A673 (cell line): ENCODE measurements around the gene NEIL3. TPM values are rescaled to one million over a fixed set of nuclear protein-coding genes. Genes with fewer than 3 reads are reported as not detected.

ENCODE experiments used
- BruUV-seq: library from RNA; stranded (reverse); fragments of 400-500 nt; replicated peaks from 2 replicates; lab custom pipeline; 2021; lab: Mats Ljungman, UMichigan
- CTCF ChIA-PET: fragments of 300-600 bp; sonication (Branson Sonifier 250); formaldehyde crosslinking; loops from one replicate; lab custom pipeline; 2022; ENCODE audit warnings: antibody characterized with exemption; lab: Charles Lee
- POLR2A ChIA-PET: fragments of 300-600 bp; sonication (Branson Sonifier 250); formaldehyde crosslinking; loops from one replicate; lab custom pipeline; 2022; ENCODE audit warnings: antibody characterized with exemption; ENCODE audit not compliant: low non-redundant PET; lab: Charles Lee
- DNase-seq: peaks from one replicate; pipeline ENCODE4 v3.0.0-alpha.2; 2015; ENCODE audit warnings: low spot score
- H3K27ac ChIP-seq: fragments of 200-600 bp; sonication (generic); 2 replicates; pipeline ENCODE4 v1.5.1; 2016; ENCODE audit warnings: mixed run types, low read depth, mild to moderate bottlenecking, mixed read lengths, antibody characterized with exemption, low read length; ENCODE audit not compliant: poor library complexity, severe bottlenecking
- H3K27me3 ChIP-seq: fragments of 200-600 bp; sonication (generic); replicated peaks from 2 replicates; pipeline ENCODE4 v1.6.1; 2017; ENCODE audit warnings: mixed run types, low read depth, mild to moderate bottlenecking, mixed read lengths, antibody characterized with exemption, low read length; ENCODE audit not compliant: insufficient read depth, poor library complexity
- H3K36me3 ChIP-seq: fragments of 200-600 bp; sonication (generic); 2 replicates; pipeline ENCODE4 v1.6.1; 2016; ENCODE audit warnings: mixed run types, mild to moderate bottlenecking, mixed read lengths, antibody characterized with exemption, low read length; ENCODE audit not compliant: insufficient read depth, poor library complexity, severe bottlenecking
- H3K4me1 ChIP-seq: fragments of 200-600 bp; sonication (generic); 2 replicates; pipeline ENCODE4 v1.6.1; 2017; ENCODE audit warnings: mixed run types, mild to moderate bottlenecking, mixed read lengths, antibody characterized with exemption, low read length; ENCODE audit not compliant: insufficient read depth, poor library complexity, severe bottlenecking
- H3K4me3 ChIP-seq: fragments of 200-600 bp; sonication (generic); 2 replicates; pipeline ENCODE4 v1.5.1; 2016; ENCODE audit warnings: low read depth, mixed run types, mild to moderate bottlenecking, mixed read lengths, low read length; ENCODE audit not compliant: poor library complexity, severe bottlenecking
- H3K9me3 ChIP-seq: fragments of 200-600 bp; sonication (generic); 2 replicates; pipeline ENCODE4 v1.6.1; 2016; ENCODE audit warnings: mixed run types, low read depth, mild to moderate bottlenecking, mixed read lengths, antibody characterized with exemption, low read length; ENCODE audit not compliant: poor library complexity, severe bottlenecking
- CTCF ChIP-seq: fragments of 300-800, 200-600 bp; sonication (generic); conservative IDR thresholded peaks from 2 replicates; pipeline ENCODE4 v1.5.1; 2017; ENCODE audit warnings: low read depth, mild to moderate bottlenecking, antibody characterized with exemption, low read length, moderate library complexity, mixed read lengths
- EZH2 ChIP-seq: fragments of 200-600 bp; sonication (generic); IDR thresholded peaks from 2 replicates; pipeline ENCODE4 v1.6.1; 2017; ENCODE audit warnings: borderline replicate concordance, low read depth, mild to moderate bottlenecking, mixed read lengths, antibody characterized with exemption, low read length; ENCODE audit not compliant: poor library complexity, severe bottlenecking
- intact Hi-C: fragments of 100-400 bp; cut with micrococcal nuclease; formaldehyde crosslinking; loops from one replicate; pipeline ENCODE4 v1.10.0; 2022; ENCODE audit not compliant: unreplicated experiment
- total RNA-seq: library from RNA; stranded (reverse); gene quantifications from 2 replicates; pipeline ENCODE4 v1.2.3, GENCODE V29; 2021

Gene NEIL3
- total RNA-seq, 1 experiment from 2014 or later, result 24.0 TPM

- Histone ChIP-seq H3K27ac (no peak overlapping the region), H3K4me1 (no peaks in the 10 kb centered on the region), H3K27me3 (no peaks in the 10 kb centered on the region), H3K36me3 (no peaks in the 10 kb centered on the region), H3K4me3 (no peak overlapping the region), H3K9me3 (no peaks in the 10 kb centered on the region)
- no peak for TF ChIP-seq EZH2
- TF ChIP-seq CTCF, result no peak
- ChIA-PET POLR2A (no interaction called here), CTCF (no interaction called here)
- DNase-seq, result no peak
- intact Hi-C loops, result no loop called here
- no TSS peak for BruUV-seq
These were observed 23.7 kb upstream of the NEIL3 start for GRCh38 chr4:177285953-177286352.

- Histone ChIP-seq H3K27ac (no peak overlapping the region), H3K27me3 (no peaks in the 10 kb centered on the region), H3K4me3 (no peak overlapping the region), H3K4me1 (no peaks in the 10 kb centered on the region), H3K36me3 (no peaks in the 10 kb centered on the region), H3K9me3 (no peaks in the 10 kb centered on the region)
- no peak for TF ChIP-seq EZH2
- no peak for TF ChIP-seq CTCF
- BruUV-seq, result no TSS peak
- peak; percentile 2 for DNase-seq
- intact Hi-C loops, result no loop called here
- ChIA-PET POLR2A (no interaction called here), CTCF (no interaction called here)
These were observed 22.4 kb upstream of the NEIL3 start for GRCh38 chr4:177287255-177287654.

GRCh38 chr4:177288335-177288734 lies 21.3 kb upstream of the NEIL3 start:
- Histone ChIP-seq H3K36me3 (no peaks in the 10 kb centered on the region), H3K4me1 (no peaks in the 10 kb centered on the region), H3K4me3 (no peak overlapping the region), H3K9me3 (no peaks in the 10 kb centered on the region), H3K27ac (no peak overlapping the region), H3K27me3 (no peaks in the 10 kb centered on the region)
- no peak for DNase-seq
- intact Hi-C loops, result no loop called here
- TF ChIP-seq EZH2 (no peak), CTCF (no peak)
- no TSS peak for BruUV-seq
- ChIA-PET CTCF (no interaction called here), POLR2A (no interaction called here)
